A549 (cell line): ENCODE measurements around the gene DCAF4. TPM values are rescaled to one million over a fixed set of nuclear protein-coding genes. Genes with fewer than 3 reads are reported as not detected.

Experiments
- ATAC-seq, 2 experiments: fragments of 200-7000 bp in 1 of 2; fragments of >200 bp in 1 of 2; cut with Nextera tagmentation in 1 of 2; cut with Tn5 transposase in 1 of 2; 3 replicates each; pipeline versions ENCODE4 v1.8.0 to v1.9.1; 2018 to 2020; ENCODE audit warnings: mild to moderate bottlenecking in 1 of 2, moderate library complexity in 1 of 2
- CTCF ChIA-PET: fragments of 300-600 bp; sonication (Branson Sonifier 250); formaldehyde crosslinking; extraction: SDS; loops from one replicate; lab custom pipeline; 2021; ENCODE audit warnings: antibody characterized with exemption, inconsistent platforms; lab: Yijun Ruan, JAX
- POLR2A ChIA-PET: fragments of 350-600 bp; formaldehyde crosslinking; extraction: SDS; loops from one replicate; lab custom pipeline; 2021; ENCODE audit warnings: antibody characterized with exemption, inconsistent platforms; lab: Yijun Ruan, JAX
- DNase-seq, 2 experiments: peaks; one replicate each; pipeline versions ENCODE4 v3.0.0 to v3.0.0-alpha.2; 2011 to 2016; ENCODE audit warnings: low read depth in 1 of 2, low spot score in 1 of 2
- FAIRE-seq: peaks from 2 replicates; lab custom pipeline; 2011; peaks lifted over from hg19 to GRCh38; lab: Jason Lieb, UNC
- H3K27ac ChIP-seq, 2 experiments: fragments of >200 bp; sonication (Bioruptor Twin); formaldehyde crosslinking; 3 replicates each; pipeline ENCODE4 v1.5.1; 2016 to 2017
- H3K4me1 ChIP-seq: fragments of >200 bp; sonication (Bioruptor Twin); formaldehyde crosslinking; 3 replicates; pipeline ENCODE4 v1.6.1; 2016
- H3K4me2 ChIP-seq: fragments of >200 bp; sonication (Bioruptor Twin); formaldehyde crosslinking; 3 replicates; pipeline ENCODE4 v1.6.1; 2016
- H3K4me3 ChIP-seq: fragments of >200 bp; sonication (Bioruptor Twin); formaldehyde crosslinking; 3 replicates; pipeline ENCODE4 v1.5.1; 2016
- H3K9me3 ChIP-seq: fragments of >200 bp; sonication (Bioruptor Twin); formaldehyde crosslinking; 3 replicates; pipeline ENCODE4 v1.6.1; 2016
- CTCF ChIP-seq: fragments of >200 bp; sonication (Bioruptor Twin); formaldehyde crosslinking; IDR thresholded peaks from 3 replicates; pipeline ENCODE4 v1.5.1; 2016
- EP300 ChIP-seq, 2 experiments: fragments of >200 bp; sonication (Bioruptor Twin); formaldehyde crosslinking; IDR thresholded peaks; 2 replicates in 1 of 2; 3 replicates in 1 of 2; pipeline ENCODE4 v1.6.1; 2016 to 2017
- FOXS1 ChIP-seq: fragments of 250-450 bp; sonication (Bioruptor Pico); IDR thresholded peaks from 2 replicates; pipeline ENCODE4 v1.5.0; 2020; ENCODE audit warnings: mild to moderate bottlenecking, moderate library complexity
- HOXA7 ChIP-seq: fragments of 250-450 bp; sonication (Bioruptor Pico); IDR thresholded peaks from 2 replicates; pipeline ENCODE4 v1.5.0; 2020; ENCODE audit warnings: mild to moderate bottlenecking, moderate library complexity
- NFE2L2 ChIP-seq: fragments of 150-350 bp; conservative IDR thresholded peaks from 2 replicates; pipeline ENCODE4 v1.6.1; 2014; ENCODE audit warnings: low read length
- POLR2AphosphoS2 ChIP-seq: conservative IDR thresholded peaks from 2 replicates; pipeline ENCODE4 v1.6.1; 2012; ENCODE audit warnings: low read length, improper control_type of control experiment, inconsistent platforms
- RAD21 ChIP-seq, 2 experiments: fragments of >200 bp in 1 of 2; sonication (Bioruptor Twin) in 1 of 2; formaldehyde crosslinking in 1 of 2; IDR thresholded peaks in 1 of 2; conservative IDR thresholded peaks in 1 of 2; 2 replicates in 1 of 2; 3 replicates in 1 of 2; pipeline ENCODE4 v1.6.1; 2012 to 2018; ENCODE audit warnings: inconsistent platforms in 1 of 2
- REST ChIP-seq: fragments of 200-600 bp; sonication (generic); IDR thresholded peaks from 2 replicates; pipeline ENCODE4 v1.6.1; 2016; ENCODE audit warnings: antibody characterized with exemption, mild to moderate bottlenecking, moderate library complexity
- ZNF302 ChIP-seq: fragments of 250-450 bp; sonication (Bioruptor Pico); IDR thresholded peaks from 2 replicates; pipeline ENCODE4 v1.9.0; 2021; ENCODE audit warnings: inconsistent platforms, mild to moderate bottlenecking, moderate library complexity
- WGBS: methylation state at CpG from one replicate; pipeline ENCODE4 v1.1.6; 2017; ENCODE audit errors: missing lambda C conversion rate; 5-methylcytosine and 5-hydroxymethylcytosine counted together
- polyA plus RNA-seq, 4 experiments: library from polyadenylated mRNA; depleted of rRNA in 3 of 4; stranded (reverse); fragments of >200 nt; fragmentation: RNase III in 1 of 4; extraction: RNeasy Plus Mini Kit Qiagen cat#74134 plus additional on column Dnase treatment in 1 of 4; gene quantifications; 2 replicates in 3 of 4; 3 replicates in 1 of 4; pipeline ENCODE4 v1.2.3, GENCODE V29; 2011 to 2017
- TF ChIP-seq, protein P1 (sequence below): IDR thresholded peaks from 2 replicates; pipeline ENCODE4 v1.6.1; 2012
- TF ChIP-seq, protein P2 (sequence below): IDR thresholded peaks from 2 replicates; pipeline ENCODE4 v1.6.1; 2012; ENCODE audit warnings: low read depth, borderline replicate concordance

The DCAF4 gene
- polyA plus RNA-seq, 2 of the 4 experiments (the other 2 are of a cell fraction) = 18.4 to 22.4 TPM

- no peak for TF ChIP-seq REST
- TF ChIP-seq NFE2L2 = no peak
- TF ChIP-seq CTCF = no peak
Measured at GRCh38 chr14:72998252-72998903, 72.1 kb downstream of the DCAF4 start (continued).

DNA sequence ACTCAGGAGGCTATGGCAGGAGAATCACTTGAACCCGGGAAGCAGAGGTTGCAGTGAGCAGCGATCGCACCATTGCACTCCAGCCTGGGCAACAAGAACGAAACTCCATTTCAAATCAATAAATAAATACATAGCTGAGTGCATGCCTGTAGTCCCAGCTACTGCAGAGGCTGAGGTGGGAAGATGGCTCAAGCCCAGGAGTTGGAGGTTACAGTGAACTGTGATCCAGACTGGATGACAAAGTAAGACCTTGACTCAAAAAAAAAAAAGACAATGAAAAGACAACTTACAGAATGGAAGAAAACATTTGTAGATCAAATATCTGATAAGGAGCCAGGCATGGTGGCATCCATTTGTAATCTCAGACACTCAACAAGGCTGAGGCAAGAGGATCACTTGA lies 73.1 kb downstream of the DCAF4 start:
- Histone ChIP-seq H3K27ac (no peak overlapping the region), H3K4me2 (no peak overlapping the region), H3K9me3 (no peaks in the 10 kb centered on the region)
- DNase-seq = no peak
- ATAC-seq = no peak
- CTCF ChIA-PET = interaction anchor here (1.7 kb wide), 1 partner anchor 51 kb away, joined by 5 read pairs; no protein-coding TSS in a partner anchor
- TF ChIP-seq REST (no peak), RAD21 (conservative IDR thresholded peaks at IDR 0.05 in 1 of 2, IDR thresholded peaks at IDR 0.05 in 1 of 2) (no peak), FOXS1 (CRISPR knock-in tag) (no peak), HOXA7 (CRISPR knock-in tag) (no peak), CTCF (no peak), ZNF302 (CRISPR knock-in tag) (no peak), POLR2AphosphoS2 (no peak), EP300 (IDR thresholded peaks at IDR 0.05) (no peak)
- TF ChIP-seq, protein P1, sequence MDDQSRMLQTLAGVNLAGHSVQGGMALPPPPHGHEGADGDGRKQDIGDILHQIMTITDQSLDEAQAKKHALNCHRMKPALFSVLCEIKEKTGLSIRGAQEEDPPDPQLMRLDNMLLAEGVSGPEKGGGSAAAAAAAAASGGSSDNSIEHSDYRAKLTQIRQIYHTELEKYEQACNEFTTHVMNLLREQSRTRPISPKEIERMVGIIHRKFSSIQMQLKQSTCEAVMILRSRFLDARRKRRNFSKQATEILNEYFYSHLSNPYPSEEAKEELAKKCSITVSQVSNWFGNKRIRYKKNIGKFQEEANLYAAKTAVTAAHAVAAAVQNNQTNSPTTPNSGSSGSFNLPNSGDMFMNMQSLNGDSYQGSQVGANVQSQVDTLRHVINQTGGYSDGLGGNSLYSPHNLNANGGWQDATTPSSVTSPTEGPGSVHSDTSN = no peak
- TF ChIP-seq, protein P2, sequence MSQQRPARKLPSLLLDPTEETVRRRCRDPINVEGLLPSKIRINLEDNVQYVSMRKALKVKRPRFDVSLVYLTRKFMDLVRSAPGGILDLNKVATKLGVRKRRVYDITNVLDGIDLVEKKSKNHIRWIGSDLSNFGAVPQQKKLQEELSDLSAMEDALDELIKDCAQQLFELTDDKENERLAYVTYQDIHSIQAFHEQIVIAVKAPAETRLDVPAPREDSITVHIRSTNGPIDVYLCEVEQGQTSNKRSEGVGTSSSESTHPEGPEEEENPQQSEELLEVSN = no peak
- TF ChIP-seq, all 56 proteins: peak for 0
- Histone ChIP-seq H3K4me3 (no peak overlapping the region), H3K4me1 (no peaks in the 10 kb centered on the region)
- WGBS = 94% methylated on average over 4 of the region's 4 CpGs
- POLR2A ChIA-PET = no interaction called here
- FAIRE-seq = no peak
